Right lobe of liver (tissue), 6 donors: ENCODE measurements around the gene MYRIP. TPM values are rescaled to one million over a fixed set of nuclear protein-coding genes. Genes with fewer than 3 reads are reported as not detected.

ENCODE experiments used
- ATAC-seq, 4 donors: fragments of 200-7000 bp; cut with Tn5 transposase; one replicate each; pipeline ENCODE4 v1.9.1; 2020; ENCODE audit warnings: mild to moderate bottlenecking in 4 of 4, moderate library complexity in 4 of 4
- DNase-seq, 3 donors: peaks; one replicate each; pipeline ENCODE4 v3.0.0-alpha.2; 2020
- H3K27ac ChIP-seq, 3 donors: fragments of 200-600 bp; one replicate each; pipeline ENCODE4 v1.8.0; 2022
- H3K27me3 ChIP-seq, 2 donors: fragments of 200-600 bp; one replicate each; pipeline ENCODE4 v1.8.0; 2022
- H3K36me3 ChIP-seq, 4 donors: fragments of 200-600 bp; sonication (generic) in 1 of 4; one replicate each; pipeline versions ENCODE4 v1.5.1 to v1.8.0; 2017 to 2022; ENCODE audit warnings: control low read depth in 1 of 4
- H3K4me1 ChIP-seq, 4 donors: fragments of 200-600 bp; sonication (generic) in 1 of 4; one replicate each; pipeline versions ENCODE4 v1.5.1 to v1.8.0; 2017 to 2022; ENCODE audit warnings: control low read depth in 1 of 4
- H3K4me3 ChIP-seq, 3 donors: fragments of 200-600 bp; one replicate each; pipeline ENCODE4 v1.8.0; 2022
- H3K9me3 ChIP-seq, 4 donors: fragments of 200-600 bp; sonication (generic) in 1 of 4; one replicate each; pipeline versions ENCODE4 v1.5.1 to v1.8.0; 2017 to 2022; ENCODE audit warnings: control low read depth in 1 of 4
- CTCF ChIP-seq, 4 donors: fragments of 200-600 bp in 3 of 4; fragments of 450-650 bp in 1 of 4; IDR thresholded peaks; one replicate each; pipeline versions ENCODE4 v1.5.1 to v1.8.0; 2016 to 2022; ENCODE audit warnings: antibody characterized with exemption in 4 of 4, mild to moderate bottlenecking in 2 of 4
- POLR2A ChIP-seq: fragments of 450-650 bp; IDR thresholded peaks from one replicate; pipeline ENCODE4 v1.6.1; 2017; ENCODE audit warnings: antibody characterized with exemption, mild to moderate bottlenecking
- whole genome bisulfite sequencing: methylation state at CpG from one replicate; pipeline ENCODE4 v1.1.6; 2018; ENCODE audit warnings: low coverage, low lambda C conversion rate; ENCODE audit not compliant: insufficient coverage; ENCODE audit errors: missing lambda C conversion rate; 5-methylcytosine and 5-hydroxymethylcytosine counted together
- intact Hi-C, 2 donors: fragments of 100-400 bp; cut with DNase I; formaldehyde crosslinking; loops; one replicate each; pipeline versions ENCODE4 v1.11.2 to v1.14.1; 2022
- total RNA-seq, 6 experiments: library from RNA; depleted of rRNA in 2 of 6; stranded (reverse); fragments of >200 nt in 2 of 6; fragmentation: NEBNext Ultra II Directional in 3 of 6; extraction: Animal tissue kit (Norgen Biotek cat#: 25700) in 3 of 6; gene quantifications; one replicate each; pipeline versions ENCODE4 v1.1.0 to v1.2.4, GENCODE V29; 2016 to 2023
- donor health status: DM: no; HTN: yes; CAD: no.
- donor health status: DM: no; HTN: no; CAD: no.
- donor health status: DM: no; HTN: no; CAD: no.
- donor health status: DM: no; HTN: yes; CAD: no.
- donor health status: DM: no; HTN: yes; CAD: no.

The MYRIP gene
- total RNA-seq, 6 experiments from 2014 or later, result 14.3 to 23.2 (median 19.0) TPM

GRCh38 chr3:39936848-39937247 lies 127.4 kb downstream of the MYRIP start:
- Histone ChIP-seq H3K27ac (no peak overlapping the region), H3K27me3 (no peaks in the 10 kb centered on the region), H3K4me3 (no peak overlapping the region), H3K9me3 (no peaks in the 10 kb centered on the region), H3K4me1 (peaks cover 0 to 15% (median 3%) of the 10 kb centered on the region in 4 donors), H3K36me3 (no peaks in the 10 kb centered on the region)
- TF ChIP-seq POLR2A (no peak), CTCF (IDR thresholded peaks at IDR 0.05) (no peak)
- ATAC-seq (peak; percentile 27 to 72 (median 42)), DNase-seq (no peak)
- intact Hi-C loops, result no loop called here
- WGBS, result 50% methylated on average over 1 of the region's 1 CpG

DNA sequence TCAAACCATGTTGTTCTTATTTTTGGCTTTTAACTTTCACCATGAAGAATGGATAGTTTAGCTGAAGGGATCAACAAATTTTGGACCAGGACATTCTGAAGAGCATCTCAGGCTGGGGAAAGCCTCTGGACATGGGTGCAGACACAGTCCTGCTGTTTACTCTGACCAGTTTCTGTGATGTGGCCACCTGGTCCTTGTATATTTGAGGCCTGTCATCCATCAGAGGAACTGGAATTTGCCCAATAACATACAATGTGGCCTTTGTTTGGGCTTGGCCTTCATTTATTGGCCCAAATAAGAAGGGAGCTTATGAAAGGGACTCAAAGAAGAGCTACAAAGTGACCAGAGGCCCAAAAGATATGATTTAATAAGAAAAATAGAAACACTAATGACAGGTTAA lies 127.9 kb downstream of the MYRIP start:
- ATAC-seq (peak in 1 of 4 donors; percentile 10), DNase-seq (no peak)
- H3K4me1 ChIP-seq, result peaks cover 0 to 15% (median 3%) of the 10 kb centered on the region in 4 donors
- no peak for TF ChIP-seq POLR2A
- TF ChIP-seq CTCF (IDR thresholded peaks at IDR 0.05), result no peak
- no peaks in the 10 kb centered on the region for H3K27me3 ChIP-seq
- H3K4me3 ChIP-seq, result no peak overlapping the region
- H3K36me3 ChIP-seq, result no peaks in the 10 kb centered on the region
- no peaks in the 10 kb centered on the region for H3K9me3 ChIP-seq
- intact Hi-C loops, result no loop called here
- H3K27ac ChIP-seq, result no peak overlapping the region

DNA sequence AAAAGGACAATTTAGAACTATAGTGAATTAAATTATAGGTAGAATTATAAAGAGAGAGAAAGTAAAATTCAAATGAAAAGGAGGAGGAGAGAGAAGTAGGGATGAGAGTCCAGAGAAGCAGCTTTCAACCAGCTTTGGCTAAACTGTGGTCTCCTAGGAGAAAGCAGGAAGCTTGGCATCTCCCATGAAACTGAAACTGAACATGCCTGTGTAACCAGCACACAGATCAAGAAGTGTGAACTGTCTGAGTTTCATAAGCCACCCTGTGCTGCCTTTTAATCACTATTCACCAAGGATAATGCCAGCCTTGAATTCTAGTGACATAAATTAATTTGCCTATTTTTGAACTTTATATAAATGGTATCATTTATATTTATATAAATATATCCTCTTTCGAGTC lies 128.5 kb downstream of the MYRIP start:
- TF ChIP-seq CTCF (IDR thresholded peaks at IDR 0.05) (no peak), POLR2A (no peak)
- DNase-seq, result no peak
- ATAC-seq, result peak; percentile 58 to 87 (median 70)
- Histone ChIP-seq H3K36me3 (no peaks in the 10 kb centered on the region), H3K9me3 (no peaks in the 10 kb centered on the region), H3K27me3 (no peaks in the 10 kb centered on the region), H3K4me3 (no peak overlapping the region), H3K4me1 (peaks cover 0 to 15% (median 3%) of the 10 kb centered on the region in 4 donors), H3K27ac (no peak overlapping the region)
- intact Hi-C loops, result no loop called here
- 88% methylated on average over 1 of the region's 1 CpG for WGBS

DNA sequence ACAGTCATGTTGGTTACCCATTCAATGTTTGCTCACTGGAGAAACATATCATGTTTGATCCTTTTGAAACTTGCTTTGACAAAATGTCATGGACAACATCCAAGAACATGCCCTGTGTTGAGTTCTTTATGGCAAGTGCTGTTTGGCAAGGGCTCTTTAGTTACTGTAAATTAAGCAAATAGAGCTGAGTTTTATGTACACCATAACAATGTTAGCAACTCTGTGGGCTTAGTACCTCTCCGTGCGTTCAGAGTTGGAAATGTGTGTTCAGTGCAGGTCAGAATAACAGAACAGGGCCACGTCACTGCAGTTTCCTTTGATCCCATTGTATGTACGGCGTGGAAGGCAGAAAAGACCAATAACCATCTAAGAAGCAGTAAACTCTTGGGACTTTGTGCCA lies 132.5 kb downstream of the MYRIP start:
- no peak for TF ChIP-seq POLR2A
- ATAC-seq, result no peak

GRCh38 chr3:39960515-39961191 lies 151.2 kb downstream of the MYRIP start:
- Histone ChIP-seq H3K4me3 (no peak overlapping the region), H3K27me3 (no peaks in the 10 kb centered on the region), H3K36me3 (no peaks in the 10 kb centered on the region), H3K9me3 (no peaks in the 10 kb centered on the region), H3K4me1 (no peaks in the 10 kb centered on the region), H3K27ac (no peak overlapping the region)
- DNase-seq, result no peak
- 44% methylated on average over 5 of the region's 5 CpGs for WGBS
- ATAC-seq, result peak; percentile 68 to 92 (median 70)
- intact Hi-C loops, result no loop called here
- TF ChIP-seq POLR2A (no peak), CTCF (IDR thresholded peaks at IDR 0.05) (no peak)

More for the DNA sequence above, 132.5 kb downstream of the MYRIP start:
- Histone ChIP-seq H3K4me1 (peaks cover 0 to 6% (median 2%) of the 10 kb centered on the region in 4 donors), H3K27ac (no peak overlapping the region), H3K4me3 (no peak overlapping the region), H3K9me3 (no peaks in the 10 kb centered on the region), H3K36me3 (no peaks in the 10 kb centered on the region), H3K27me3 (no peaks in the 10 kb centered on the region)
- DNase-seq, result no peak
- intact Hi-C loops, result no loop called here
- WGBS, result 81% methylated on average over 5 of the region's 5 CpGs
